Measurements from ENCODE around the gene PCDHGC5. TPM values are rescaled to one million over a fixed set of nuclear protein-coding genes. Genes with fewer than 3 reads are reported as not detected.

Gene PCDHGC5
- total and polyA plus RNA-seq, 2 of the 8 experiments (the other 6 are each of a cell fraction or from before 2014, with no cell fraction given): 0.41 to 1.1 TPM

DNA sequence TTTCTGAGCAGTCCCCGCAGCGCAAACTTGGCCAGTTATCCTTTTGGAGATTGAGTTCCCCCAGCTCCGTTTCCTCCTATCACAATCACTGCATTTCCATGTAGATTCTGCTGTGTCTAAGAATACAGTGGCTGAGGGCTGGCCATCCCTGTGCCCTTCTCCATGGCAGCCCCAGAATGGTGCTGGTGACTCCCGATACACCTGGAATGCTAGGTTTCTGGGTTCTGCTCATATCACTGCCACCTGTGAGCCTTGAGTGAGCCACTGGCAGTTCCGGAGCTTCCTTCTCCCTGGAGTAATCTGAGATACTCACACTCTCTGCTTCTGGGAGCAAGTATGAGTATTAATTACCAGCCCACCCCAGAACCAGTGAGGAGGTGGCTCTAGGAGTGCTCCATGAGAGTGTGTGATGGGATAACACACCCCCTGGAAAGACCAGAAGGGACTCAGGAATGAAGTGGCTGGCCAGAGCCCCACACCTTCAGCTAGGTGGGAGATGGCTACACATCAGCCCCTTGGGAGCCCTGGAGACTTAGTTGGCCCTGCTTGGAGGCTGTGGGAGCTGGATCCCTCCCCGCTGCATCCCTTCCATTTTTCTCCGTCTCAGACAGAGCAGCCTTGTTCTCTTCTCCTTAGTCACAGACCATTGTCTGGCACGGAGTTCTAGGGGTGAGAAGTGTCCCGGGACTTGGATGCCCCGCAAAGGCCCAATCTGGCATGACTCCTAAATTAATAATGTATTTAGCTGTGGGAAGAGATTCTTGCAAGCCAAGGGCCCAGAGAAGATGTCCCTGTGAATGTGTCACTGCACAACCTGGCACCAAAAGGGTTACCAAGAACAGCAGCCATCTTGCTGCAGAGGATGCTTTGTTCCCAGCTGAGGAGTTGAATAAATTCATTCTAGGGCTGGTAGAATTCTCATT, 4.9 kb downstream of the PCDHGC5 start:
- Histone ChIP-seq H3K27ac (ENCODE audit: low read depth, low read length) (no peak overlapping the region), H4K20me1 (replicated peaks in 1 of 2; ENCODE audit: control insufficient read depth in 1 of 2, insufficient read depth in 2 of 2, low read length in 2 of 2) (peaks cover 2 to 10% of the 10 kb centered on the region in 2 experiments)

More for the DNA sequence above, 4.9 kb downstream of the PCDHGC5 start:
- Histone ChIP-seq H3K4ac (replicated peaks; ENCODE audit: insufficient read length, low read depth, low read length) (no peak overlapping the region), H4K91ac (replicated peaks; ENCODE audit: insufficient read length, low read length) (no peak overlapping the region), H2AFZ (ENCODE audit: low read length) (no peak overlapping the region), H4K8ac (ENCODE audit: extremely low read depth, insufficient read depth, low read length) (peak overlapping the region; percentile 41; the same call in 1 of the 2 replicates), H3K79me1 (ENCODE audit: low read depth, low read length) (peaks cover 4% of the 10 kb centered on the region), H3K23ac (ENCODE audit: insufficient read length) (no peak overlapping the region), H3K56ac (replicated peaks; ENCODE audit: insufficient read length, low read depth, low read length) (no peak overlapping the region), H3K4me3 (ENCODE audit: extremely low read depth in 1 of 4, insufficient read depth in 2 of 4, low read depth in 3 of 4, low read length in 4 of 4) (peak overlapping the region in 1 of 4 experiments; percentile 41; a peak in 1 of 8 replicates), H3K18ac (ENCODE audit: extremely low read depth, low read length) (0 out of 2 replicates have a peak overlapping the region, but pooled peaks have one; percentile 60), H2BK20ac (ENCODE audit: low read length) (no peak overlapping the region), H2BK120ac (replicated peaks; ENCODE audit: low read depth, low read length) (no peak overlapping the region), H3K79me2 (ENCODE audit: control insufficient read depth in 1 of 2, insufficient read depth in 2 of 2, low read length in 2 of 2) (no peaks in the 10 kb centered on the region), H4K5ac (ENCODE audit: insufficient read length, low read depth, low read length) (no peak overlapping the region), H3K14ac (ENCODE audit: insufficient read length) (no peak overlapping the region), H3K9ac (replicated peaks in 1 of 4; ENCODE audit: extremely low read depth in 1 of 4, low read depth in 3 of 4, low read length in 3 of 4) (no peak overlapping the region), H3K4me2 (ENCODE audit: insufficient read depth in 1 of 2, low read depth in 2 of 2, low read length in 2 of 2) (peak overlapping the region; percentile 55 to 82; a peak in 3 of 4 replicates), H2AK5ac (ENCODE audit: low read depth, low read length) (peak overlapping the region; percentile 87; the same call in 1 of the 2 replicates), H2BK5ac (ENCODE audit: low read depth, low read length) (no peak overlapping the region), H3K23me2 (ENCODE audit: low read depth, low read length) (peaks cover 24% of the 10 kb centered on the region; the same call in 1 of the 2 replicates), H2BK12ac (ENCODE audit: low read depth, low read length) (peak overlapping the region; percentile 83; the same call in 1 of the 2 replicates), H3K9me3 (ENCODE audit: insufficient read depth in 2 of 2, low read depth in 1 of 2, low read length in 1 of 2) (no peaks in the 10 kb centered on the region), H3K27me3 (replicated peaks in 1 of 4; ENCODE audit: control insufficient read depth in 3 of 4, extremely low read depth in 1 of 4, insufficient read depth in 3 of 4, low read length in 3 of 4) (peaks cover 13 to 40% (median 36%) of the 10 kb centered on the region in 4 experiments; a peak in 6 of 7 replicates), H3K36me3 (ENCODE audit: control insufficient read depth in 2 of 4, insufficient read depth in 4 of 4, low read length in 3 of 4) (no peaks in the 10 kb centered on the region), H3K4me1 (replicated peaks in 1 of 4; ENCODE audit: control insufficient read depth in 3 of 4, insufficient read depth in 4 of 4, low read length in 3 of 4) (peaks cover 6 to 37% (median 26%) of the 10 kb centered on the region in 4 experiments), H2BK15ac (ENCODE audit: low read length) (0 out of 2 replicates have a peak overlapping the region, but pooled peaks have one; percentile 93)
- 91% methylated on average over 10 of the region's 10 CpGs; no CpG with 5 or more reads in 1 of the 2 experiments for WGBS, 2 experiments (ENCODE audit: extremely low coverage in 1 of 2, insufficient coverage in 1 of 2, insufficient read length in 1 of 2, insufficient replicate concordance in 2 of 2, low coverage in 1 of 2, low lambda C conversion rate in 2 of 2, missing lambda C conversion rate in 1 of 2)
- FAIRE-seq (no peak), DNase-seq (ENCODE audit: low read depth in 1 of 2, low spot score in 2 of 2) (no peak)
- ChIA-PET CTCF (ENCODE audit: partially characterized antibody) (interaction anchor here (0.7 to 50.9 kb wide), 21 partner anchors 9 to 410 kb away, joined by 3 to 1236 read pairs (median 4); partner anchors contain the start of genes PCDHB11, PCDHB15, PCDHB16 and PCDHGA1), POLR2A (ENCODE audit: partially characterized antibody) (interaction anchor here (0.8 to 5.0 kb wide), 5 partner anchors 9 to 31 kb away, joined by 3 to 33 read pairs (median 17); partner anchors contain the start of gene PCDHGC4)
- no peak for TF ChIP-seq EP300 (IDR thresholded peaks at IDR 0.05; ENCODE audit: borderline replicate concordance in 1 of 2, low read depth in 2 of 2, low read length in 2 of 2)
- TF ChIP-seq SP2 (IDR thresholded peaks at IDR 0.05; ENCODE audit: low read length): no peak
- peak; percentile 60; the same call in 1 of the 2 replicates for TF ChIP-seq YY1 (IDR thresholded peaks at IDR 0.05; ENCODE audit: low read depth, low read length)
- TF ChIP-seq TAF1 (IDR thresholded peaks at IDR 0.05; ENCODE audit: low read depth, low read length): no peak
- no peak for TF ChIP-seq ASH2L (IDR thresholded peaks at IDR 0.05; ENCODE audit: low read length)
- TF ChIP-seq FOSL1 (IDR thresholded peaks at IDR 0.05; ENCODE audit: insufficient read depth, low read depth, low read length): no peak
- no peak for TF ChIP-seq BCL11A (IDR thresholded peaks at IDR 0.05; ENCODE audit: low read depth in 2 of 2, low read length in 2 of 2)
- no peak for TF ChIP-seq CBX5 (IDR thresholded peaks at IDR 0.05; ENCODE audit: low read depth, low read length)
- TF ChIP-seq POLR2A (IDR thresholded peaks at IDR 0.05; ENCODE audit: control extremely low read depth in 1 of 2, low read depth in 2 of 2, low read length in 2 of 2): no peak

Data from H1 (cell line).